Progenitor cell of endocrine pancreas (in vitro differentiated cells): ENCODE data around the gene TAS2R1. TPM values are rescaled to one million over a fixed set of nuclear protein-coding genes. Genes with fewer than 3 reads are reported as not detected.

Source experiments
- DNase-seq: peaks from one replicate; pipeline ENCODE4 v3.0.0; 2021; ENCODE audit warnings: low spot score; ENCODE audit not compliant: unreplicated experiment
- H3K27ac Mint-ChIP-seq: 2 replicates; pipeline ENCODE4 v1.8.0; 2021; ENCODE audit warnings: mild to moderate bottlenecking, moderate library complexity, mixed read lengths
- H3K27me3 Mint-ChIP-seq: 2 replicates; pipeline ENCODE4 v1.8.0; 2021; ENCODE audit warnings: mixed read lengths
- H3K36me3 Mint-ChIP-seq: 2 replicates; pipeline ENCODE4 v1.8.0; 2022; ENCODE audit warnings: mixed read lengths; ENCODE audit not compliant: insufficient read depth
- H3K4me1 Mint-ChIP-seq: 2 replicates; pipeline ENCODE4 v1.8.0; 2021; ENCODE audit warnings: low read depth, mixed read lengths
- H3K4me3 Mint-ChIP-seq: 2 replicates; pipeline ENCODE4 v1.8.0; 2021; ENCODE audit warnings: low read depth, mild to moderate bottlenecking, moderate library complexity, mixed read lengths
- H3K9me3 Mint-ChIP-seq: 2 replicates; pipeline ENCODE4 v1.8.0; 2021; ENCODE audit warnings: low read depth, mixed read lengths
- CTCF ChIP-seq: fragments of 200-600 bp; sonication (generic); IDR thresholded peaks from one replicate; pipeline ENCODE4 v1.5.0; 2021; ENCODE audit warnings: antibody characterized with exemption, mild to moderate bottlenecking; ENCODE audit not compliant: unreplicated experiment
- total RNA-seq: library from RNA; stranded (reverse); gene quantifications from 2 replicates; pipeline ENCODE4 v1.2.1, GENCODE V29; 2021

TAS2R1 gene
- total RNA-seq, 1 donor from 2014 or later = 0.22 TPM

GRCh38 chr5:9658706-9659105 lies 28.6 kb upstream of the TAS2R1 start:
- TF ChIP-seq CTCF = no peak
- Mint-ChIP-seq H3K27ac (no peak overlapping the region), H3K9me3 (no peaks in the 10 kb centered on the region), H3K27me3 (no peaks in the 10 kb centered on the region), H3K4me3 (no peak overlapping the region), H3K4me1 (no peaks in the 10 kb centered on the region), H3K36me3 (no peaks in the 10 kb centered on the region)
- DNase-seq = no peak

GRCh38 chr5:9657819-9658218 lies 27.7 kb upstream of the TAS2R1 start:
- no peaks in the 10 kb centered on the region for H3K27me3 Mint-ChIP-seq
- DNase-seq = no peak
- no peaks in the 10 kb centered on the region for H3K36me3 Mint-ChIP-seq
- H3K4me3 Mint-ChIP-seq = no peak overlapping the region
- no peaks in the 10 kb centered on the region for H3K4me1 Mint-ChIP-seq
- no peak for TF ChIP-seq CTCF
- H3K9me3 Mint-ChIP-seq = no peaks in the 10 kb centered on the region
- no peak overlapping the region for H3K27ac Mint-ChIP-seq

- Mint-ChIP-seq H3K4me3 (no peak overlapping the region), H3K36me3 (no peaks in the 10 kb centered on the region), H3K27me3 (no peaks in the 10 kb centered on the region), H3K9me3 (no peaks in the 10 kb centered on the region), H3K4me1 (no peaks in the 10 kb centered on the region), H3K27ac (no peak overlapping the region)
- DNase-seq = no peak
- no peak for TF ChIP-seq CTCF
These were observed 25.5 kb upstream of the TAS2R1 start for GRCh38 chr5:9655641-9656040.

GRCh38 chr5:9654886-9655285 lies 24.7 kb upstream of the TAS2R1 start:
- no peak overlapping the region for H3K27ac Mint-ChIP-seq
- H3K36me3 Mint-ChIP-seq = no peaks in the 10 kb centered on the region
- no peak for TF ChIP-seq CTCF

GRCh38 chr5:9653811-9654210 lies 23.7 kb upstream of the TAS2R1 start:
- no peak for DNase-seq
- no peaks in the 10 kb centered on the region for H3K36me3 Mint-ChIP-seq
- H3K4me3 Mint-ChIP-seq = no peak overlapping the region
- TF ChIP-seq CTCF = no peak
- H3K9me3 Mint-ChIP-seq = no peaks in the 10 kb centered on the region
- H3K27ac Mint-ChIP-seq = peak overlapping the region; percentile 79
- H3K27me3 Mint-ChIP-seq = no peaks in the 10 kb centered on the region
- no peaks in the 10 kb centered on the region for H3K4me1 Mint-ChIP-seq

More at GRCh38 chr5:9654886-9655285, 24.7 kb upstream of the TAS2R1 start:
- Mint-ChIP-seq H3K4me1 (no peaks in the 10 kb centered on the region), H3K4me3 (no peak overlapping the region), H3K27me3 (no peaks in the 10 kb centered on the region), H3K9me3 (no peaks in the 10 kb centered on the region)
- DNase-seq = no peak

GRCh38 chr5:9653061-9653460 lies 22.9 kb upstream of the TAS2R1 start:
- DNase-seq = no peak
- H3K27me3 Mint-ChIP-seq = no peaks in the 10 kb centered on the region
- H3K9me3 Mint-ChIP-seq = no peaks in the 10 kb centered on the region
- H3K4me3 Mint-ChIP-seq = no peak overlapping the region
- no peak overlapping the region for H3K27ac Mint-ChIP-seq
- H3K36me3 Mint-ChIP-seq = no peaks in the 10 kb centered on the region
- no peak for TF ChIP-seq CTCF
- no peaks in the 10 kb centered on the region for H3K4me1 Mint-ChIP-seq
